ENCODE measurements around the gene FGFR2.

Gene FGFR2

GRCh38 chr10:121614613-121615434 lies 16.6 kb upstream of the FGFR2 start:
- no peak overlapping the region for H3K4me3 ChIP-seq (ENCODE audit: low read depth, low read length)
- no peak for DNase-seq (ENCODE audit: low read depth)
- TF ChIP-seq POLR2A (IDR thresholded peaks at IDR 0.05; ENCODE audit: extremely low read depth, insufficient read length) = no peak
- no peak for TF ChIP-seq MAX (IDR thresholded peaks at IDR 0.05; ENCODE audit: low read depth, low read length)
- no peak for TF ChIP-seq MYC (IDR thresholded peaks at IDR 0.05; ENCODE audit: low read depth, low read length)
- no peak for TF ChIP-seq CTCF (IDR thresholded peaks at IDR 0.05; ENCODE audit: low read depth, low read length)

DNA sequence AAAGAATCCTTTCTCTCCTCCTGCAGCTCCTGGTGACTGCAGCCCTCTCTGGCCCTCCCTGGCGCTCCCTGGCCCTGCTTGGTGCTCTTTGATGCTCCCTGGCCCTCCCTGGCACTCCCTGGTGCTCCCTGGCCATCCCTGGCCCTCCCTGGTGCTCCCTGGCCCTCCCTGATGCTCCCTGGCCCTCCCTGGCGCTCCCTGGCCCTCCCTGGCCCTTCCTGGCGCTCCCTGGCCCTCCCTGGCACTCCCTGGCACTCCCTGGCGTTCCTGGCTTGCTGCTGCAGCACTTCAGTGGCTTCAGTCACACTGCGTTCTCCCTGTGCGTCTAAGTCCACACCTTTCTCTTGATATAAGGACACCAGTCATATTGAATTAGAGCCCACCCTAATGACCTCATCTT lies 15.2 kb upstream of the FGFR2 start:
- DNase-seq (ENCODE audit: low read depth) = no peak
- H3K4me3 ChIP-seq (ENCODE audit: low read depth, low read length) = no peak overlapping the region
- TF ChIP-seq MYC (IDR thresholded peaks at IDR 0.05; ENCODE audit: low read depth, low read length) = no peak
- no peak for TF ChIP-seq CTCF (IDR thresholded peaks at IDR 0.05; ENCODE audit: low read depth, low read length)
- TF ChIP-seq POLR2A (IDR thresholded peaks at IDR 0.05; ENCODE audit: extremely low read depth, insufficient read length) = no peak
- no peak for TF ChIP-seq MAX (IDR thresholded peaks at IDR 0.05; ENCODE audit: low read depth, low read length)

DNA sequence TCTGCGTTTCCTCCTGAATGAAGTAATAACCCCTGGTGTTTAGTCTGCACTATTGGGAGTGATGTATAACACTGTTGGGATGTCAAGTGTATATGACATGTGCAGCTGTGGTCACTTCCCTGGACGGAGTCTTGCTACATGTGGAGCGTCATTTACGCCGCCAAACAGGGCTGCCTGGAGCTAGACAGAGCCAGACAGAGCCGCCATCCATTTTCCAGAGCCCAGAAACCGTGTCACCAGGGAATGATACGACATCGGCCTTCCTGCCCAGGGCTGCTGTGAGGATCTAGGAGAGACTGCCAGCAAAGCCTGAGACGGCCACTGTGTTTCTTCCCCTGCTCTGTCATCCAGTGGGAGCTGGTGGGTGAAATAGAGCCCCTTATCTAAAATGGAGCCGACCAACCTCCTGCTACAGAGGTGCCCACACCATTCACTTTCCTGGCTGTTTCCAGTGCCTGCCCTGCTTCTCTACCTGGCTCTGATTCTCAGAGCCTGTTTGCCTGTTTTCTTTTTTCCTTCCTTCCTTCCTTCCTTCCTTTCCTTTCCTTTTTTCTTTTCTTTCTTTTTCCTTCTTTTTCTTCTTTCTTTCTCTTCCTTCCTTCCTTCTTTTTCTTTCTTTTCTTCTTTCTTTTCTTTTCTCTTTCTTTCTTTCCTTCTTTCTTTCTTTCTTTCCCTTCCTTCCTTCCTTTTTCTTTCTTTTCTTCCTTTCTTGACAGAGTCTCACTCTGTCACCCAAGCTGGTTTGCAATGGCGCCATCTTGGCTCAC lies 13.3 kb upstream of the FGFR2 start:
- TF ChIP-seq CTCF (IDR thresholded peaks at IDR 0.05; ENCODE audit: low read depth, low read length) = no peak
- TF ChIP-seq MAX (IDR thresholded peaks at IDR 0.05; ENCODE audit: low read depth, low read length) = no peak
- no peak for TF ChIP-seq POLR2A (IDR thresholded peaks at IDR 0.05; ENCODE audit: extremely low read depth, insufficient read length)
- no peak for DNase-seq (ENCODE audit: low read depth)
- H3K4me3 ChIP-seq (ENCODE audit: low read depth, low read length) = no peak overlapping the region

- H3K4me3 ChIP-seq (ENCODE audit: low read depth, low read length) = no peak overlapping the region
- TF ChIP-seq MAX (IDR thresholded peaks at IDR 0.05; ENCODE audit: low read depth, low read length) = no peak
- no peak for TF ChIP-seq CTCF (IDR thresholded peaks at IDR 0.05; ENCODE audit: low read depth, low read length)
- TF ChIP-seq MYC (IDR thresholded peaks at IDR 0.05; ENCODE audit: low read depth, low read length) = no peak
- no peak for DNase-seq (ENCODE audit: low read depth)
These were observed 12.6 kb upstream of the FGFR2 start for GRCh38 chr10:121610798-121611323.

DNA sequence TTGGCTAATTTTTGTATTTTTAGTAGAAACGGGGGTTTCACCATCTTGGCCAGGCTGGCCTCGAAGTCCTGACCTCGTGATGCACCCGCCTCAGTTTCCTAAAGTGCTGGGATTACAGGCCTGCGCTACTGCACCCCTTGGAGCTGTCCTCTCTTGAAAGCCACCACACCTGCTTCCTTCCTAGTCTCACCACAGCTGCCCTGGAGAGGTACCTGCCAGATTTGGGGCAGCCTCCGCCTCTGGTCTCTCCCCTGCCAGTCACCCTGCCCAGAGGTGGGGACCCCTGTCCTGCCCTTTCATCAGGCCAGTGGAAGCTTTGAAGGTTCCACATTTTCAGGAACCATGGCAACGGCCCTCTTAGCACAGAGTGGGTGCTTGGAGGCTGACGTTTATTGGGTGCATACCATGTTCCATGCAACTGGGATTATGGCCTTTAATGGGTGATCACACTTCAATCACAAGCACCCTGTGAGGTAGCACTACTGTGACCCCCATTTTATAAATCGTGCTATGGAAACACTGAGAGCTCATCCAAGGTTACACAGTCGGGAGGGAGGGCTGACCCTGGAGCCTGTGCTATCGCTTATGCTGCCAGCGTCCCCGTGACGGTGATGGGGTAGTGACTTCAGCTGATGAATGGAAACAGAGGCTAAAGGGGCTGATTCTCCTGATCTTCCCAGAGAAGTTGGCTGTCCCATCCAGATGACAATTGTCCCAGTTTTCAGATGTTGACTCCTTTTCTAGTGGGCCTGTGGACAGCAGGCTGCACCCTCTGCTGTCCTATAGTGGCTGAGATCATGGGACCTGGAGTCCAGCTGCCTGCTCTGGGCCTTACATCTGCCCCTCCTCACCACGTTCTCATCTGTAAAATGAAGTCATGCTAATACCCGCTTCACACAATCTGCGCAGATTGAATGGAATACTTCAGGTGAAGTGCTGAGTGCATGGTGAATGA lies 11.5 kb upstream of the FGFR2 start:
- TF ChIP-seq MYC (IDR thresholded peaks at IDR 0.05; ENCODE audit: low read depth, low read length) = no peak
- no peak for TF ChIP-seq CTCF (IDR thresholded peaks at IDR 0.05; ENCODE audit: low read depth, low read length)
- TF ChIP-seq POLR2A (IDR thresholded peaks at IDR 0.05; ENCODE audit: extremely low read depth, insufficient read length) = no peak
- no peak for TF ChIP-seq MAX (IDR thresholded peaks at IDR 0.05; ENCODE audit: low read depth, low read length)
- no peak for DNase-seq (ENCODE audit: low read depth)
- H3K4me3 ChIP-seq (ENCODE audit: low read depth, low read length) = no peak overlapping the region

Data from NB4 (cell line).